ENCODE data around the gene LDAH. TPM values are rescaled to one million over a fixed set of nuclear protein-coding genes. Genes with fewer than 3 reads are reported as not detected.
"Not testable (repeated sequence)": the region's sequence is repeated elsewhere in the genome, so short reads cannot be mapped to it uniquely, and the experiment has no call there.

The LDAH gene
- total RNA-seq, 1 experiment from 2014 or later, result 78.5 TPM

DNA sequence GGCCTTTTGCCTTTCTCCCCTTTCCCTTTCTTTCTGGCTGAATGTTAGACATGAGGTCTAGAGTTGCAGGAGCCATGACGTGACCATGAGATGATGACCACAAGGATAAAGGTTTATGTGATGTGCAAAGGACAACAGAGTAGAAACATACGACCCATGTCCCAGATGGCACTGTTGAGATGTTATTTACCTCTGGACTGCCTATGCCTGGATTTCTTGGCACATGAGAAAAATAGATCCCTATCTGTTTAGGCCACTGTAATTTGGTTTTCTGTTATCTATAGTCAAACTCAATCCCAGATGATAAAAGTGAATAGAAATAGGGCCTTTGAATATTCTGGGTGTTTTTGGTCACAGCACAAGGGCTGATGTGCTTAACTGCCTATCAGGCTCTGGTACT is 97.1 kb downstream of the LDAH start:
- no peak for DNase-seq
- Histone ChIP-seq H3K36me3 (ENCODE audit: insufficient read depth, low read length) (no peaks in the 10 kb centered on the region), H3K27ac (ENCODE audit: low read length) (no peak overlapping the region), H3K9me2 (replicated peaks; ENCODE audit: insufficient read depth, low read length) (no peaks in the 10 kb centered on the region), H3K9me3 (ENCODE audit: low read length) (no peaks in the 10 kb centered on the region), H4K20me1 (ENCODE audit: insufficient read depth, low read depth, low read length) (no peaks in the 10 kb centered on the region), H3K9ac (ENCODE audit: low read length) (no peak overlapping the region), H3K4me3 (ENCODE audit: low read length) (no peak overlapping the region), H3K4me1 (ENCODE audit: low read length) (no peaks in the 10 kb centered on the region; the same call in 1 of the 2 replicates), H3K27me3 (ENCODE audit: low read length) (no peaks in the 10 kb centered on the region), H2AFZ (ENCODE audit: low read length) (no peak overlapping the region), H3K79me2 (ENCODE audit: low read length) (peaks cover 49% of the 10 kb centered on the region), H3K4me2 (ENCODE audit: low read depth, low read length, poor library complexity, severe bottlenecking) (no peak overlapping the region)

GRCh38 chr2:20724500-20725053 is 98.3 kb downstream of the LDAH start:
- Histone ChIP-seq H3K9me3 (ENCODE audit: low read length) (no peaks in the 10 kb centered on the region), H3K79me2 (ENCODE audit: low read length) (peaks cover 59% of the 10 kb centered on the region), H3K4me2 (ENCODE audit: low read depth, low read length, poor library complexity, severe bottlenecking) (no peak overlapping the region), H3K4me1 (ENCODE audit: low read length) (no peaks in the 10 kb centered on the region; the same call in 1 of the 2 replicates), H3K27me3 (ENCODE audit: low read length) (no peaks in the 10 kb centered on the region), H3K36me3 (ENCODE audit: insufficient read depth, low read length) (no peaks in the 10 kb centered on the region), H2AFZ (ENCODE audit: low read length) (no peak overlapping the region), H3K27ac (ENCODE audit: low read length) (no peak overlapping the region), H3K9me2 (replicated peaks; ENCODE audit: insufficient read depth, low read length) (no peaks in the 10 kb centered on the region), H4K20me1 (ENCODE audit: insufficient read depth, low read depth, low read length) (no peaks in the 10 kb centered on the region), H3K9ac (ENCODE audit: low read length) (no peak overlapping the region), H3K4me3 (ENCODE audit: low read length) (no peak overlapping the region)
- no peak for DNase-seq

DNA sequence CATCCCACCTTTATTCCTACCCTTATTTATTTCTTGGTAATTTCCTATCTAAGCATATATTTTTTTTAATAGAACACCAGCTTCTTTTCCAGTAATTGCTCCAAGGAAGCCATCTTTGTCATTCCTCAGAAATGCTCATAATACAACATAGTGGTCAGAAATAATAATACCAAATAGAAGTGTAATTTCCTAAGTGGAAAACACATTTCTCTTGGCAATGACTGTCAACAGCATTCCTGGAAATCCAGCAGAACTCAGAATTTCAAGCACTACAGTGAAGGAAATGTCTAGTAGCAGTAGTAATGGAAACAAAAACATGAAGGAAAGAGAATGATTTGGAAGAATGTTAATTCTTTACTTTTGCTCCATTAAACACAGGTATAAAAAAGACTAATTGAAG is 99.4 kb downstream of the LDAH start:
- no peak overlapping the region for H3K4me3 ChIP-seq (ENCODE audit: low read length)
- H3K27ac ChIP-seq (ENCODE audit: low read length), result no peak overlapping the region
- no peaks in the 10 kb centered on the region for H3K27me3 ChIP-seq (ENCODE audit: low read length)
- no peak overlapping the region for H3K9ac ChIP-seq (ENCODE audit: low read length)
- no peak overlapping the region for H3K4me2 ChIP-seq (ENCODE audit: low read depth, low read length, poor library complexity, severe bottlenecking)
- H4K20me1 ChIP-seq (ENCODE audit: insufficient read depth, low read depth, low read length), result no peaks in the 10 kb centered on the region
- H3K9me3 ChIP-seq (ENCODE audit: low read length), result no peaks in the 10 kb centered on the region
- H3K4me1 ChIP-seq (ENCODE audit: low read length), result no peaks in the 10 kb centered on the region
- peaks cover 64% of the 10 kb centered on the region for H3K79me2 ChIP-seq (ENCODE audit: low read length)
- no peak for DNase-seq
- no peaks in the 10 kb centered on the region for H3K9me2 ChIP-seq (replicated peaks; ENCODE audit: insufficient read depth, low read length)
- no peak overlapping the region for H2AFZ ChIP-seq (ENCODE audit: low read length)
- no peaks in the 10 kb centered on the region for H3K36me3 ChIP-seq (ENCODE audit: insufficient read depth, low read length)

DNA sequence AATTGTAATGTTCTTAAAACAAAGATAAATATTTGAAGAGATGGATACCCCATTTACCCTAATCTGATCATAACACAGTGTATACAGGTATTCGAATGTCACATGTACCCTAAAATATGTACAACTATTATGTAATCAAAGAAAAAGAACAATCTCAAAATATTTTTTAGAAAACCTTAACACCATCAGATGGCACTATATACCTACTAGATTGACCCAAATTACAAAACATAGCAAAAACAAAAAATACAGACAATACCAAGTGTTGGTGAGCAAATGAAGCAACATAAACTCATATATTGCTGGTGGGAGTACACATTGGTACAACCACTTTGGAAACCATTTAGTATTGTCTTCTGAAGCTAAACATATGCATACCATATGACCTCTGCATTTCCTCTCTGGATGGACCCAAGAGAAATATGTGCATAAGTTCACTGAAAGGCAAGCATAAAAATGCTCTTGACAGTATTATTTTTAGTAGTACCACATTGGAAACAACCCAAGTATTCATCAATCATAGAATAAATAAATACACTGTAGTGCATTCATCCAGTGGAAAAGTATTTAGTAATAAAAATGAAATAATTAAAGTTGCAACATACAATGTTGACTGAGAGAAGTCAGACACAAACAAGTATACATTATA is 100.2 kb downstream of the LDAH start:
- Histone ChIP-seq H2AFZ (ENCODE audit: low read length) (no peak overlapping the region), H3K27ac (ENCODE audit: low read length) (no peak overlapping the region), H3K9me3 (ENCODE audit: low read length) (no peaks in the 10 kb centered on the region), H4K20me1 (ENCODE audit: insufficient read depth, low read depth, low read length) (no peaks in the 10 kb centered on the region), H3K27me3 (ENCODE audit: low read length) (no peaks in the 10 kb centered on the region), H3K9ac (ENCODE audit: low read length) (no peak overlapping the region), H3K79me2 (ENCODE audit: low read length) (peaks cover 66% of the 10 kb centered on the region), H3K4me3 (ENCODE audit: low read length) (no peak overlapping the region), H3K36me3 (ENCODE audit: insufficient read depth, low read length) (no peaks in the 10 kb centered on the region), H3K4me2 (ENCODE audit: low read depth, low read length, poor library complexity, severe bottlenecking) (no peak overlapping the region), H3K4me1 (ENCODE audit: low read length) (no peaks in the 10 kb centered on the region), H3K9me2 (replicated peaks; ENCODE audit: insufficient read depth, low read length) (no peaks in the 10 kb centered on the region)
- DNase-seq, result no peak

GRCh38 chr2:20717641-20718040 is 105.3 kb downstream of the LDAH start:
- Histone ChIP-seq H2AFZ (ENCODE audit: low read length) (no peak overlapping the region), H3K27ac (ENCODE audit: low read length) (no peak overlapping the region), H3K9ac (ENCODE audit: low read length) (no peak overlapping the region), H3K9me2 (replicated peaks; ENCODE audit: insufficient read depth, low read length) (no peaks in the 10 kb centered on the region), H3K9me3 (ENCODE audit: low read length) (no peaks in the 10 kb centered on the region), H3K4me1 (ENCODE audit: low read length) (no peaks in the 10 kb centered on the region), H3K4me3 (ENCODE audit: low read length) (no peak overlapping the region), H3K79me2 (ENCODE audit: low read length) (peaks cover 62% of the 10 kb centered on the region), H4K20me1 (ENCODE audit: insufficient read depth, low read depth, low read length) (no peaks in the 10 kb centered on the region), H3K4me2 (ENCODE audit: low read depth, low read length, poor library complexity, severe bottlenecking) (no peak overlapping the region), H3K36me3 (ENCODE audit: insufficient read depth, low read length) (peaks cover 5% of the 10 kb centered on the region; the same call in 1 of the 2 replicates), H3K27me3 (ENCODE audit: low read length) (no peaks in the 10 kb centered on the region)
- DNase-seq, result no peak

DNA sequence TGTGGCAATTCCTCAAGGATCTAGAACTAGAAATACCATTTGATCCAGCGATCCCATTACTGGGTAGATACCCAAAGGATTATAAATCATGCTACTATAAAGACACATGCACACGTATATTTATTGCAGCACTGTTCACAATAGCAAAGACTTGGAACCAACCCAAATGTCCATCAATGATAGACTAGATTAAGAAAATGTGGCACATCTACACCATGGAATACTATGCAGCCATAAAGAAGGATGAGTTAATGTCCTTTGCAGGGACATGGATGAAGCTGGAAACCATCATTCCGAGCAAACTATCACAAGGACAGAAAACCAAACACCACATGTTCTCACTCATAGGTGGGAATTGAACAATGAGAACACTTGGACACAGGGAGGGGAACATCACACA is 106.7 kb downstream of the LDAH start:
- H3K79me2 ChIP-seq (ENCODE audit: low read length), result peaks cover 54% of the 10 kb centered on the region
- DNase-seq; H3K9me2 ChIP-seq (replicated peaks; ENCODE audit: insufficient read depth, low read length); H4K20me1 ChIP-seq (ENCODE audit: insufficient read depth, low read depth, low read length); H3K4me1 ChIP-seq (ENCODE audit: low read length); H3K4me2 ChIP-seq (ENCODE audit: low read depth, low read length, poor library complexity, severe bottlenecking); H2AFZ ChIP-seq (ENCODE audit: low read length); H3K9me3 ChIP-seq (ENCODE audit: low read length); H3K27ac ChIP-seq (ENCODE audit: low read length); H3K27me3 ChIP-seq (ENCODE audit: low read length); H3K9ac ChIP-seq (ENCODE audit: low read length); H3K36me3 ChIP-seq (ENCODE audit: insufficient read depth, low read length); H3K4me3 ChIP-seq (ENCODE audit: low read length): not testable (repeated sequence)

- not testable (repeated sequence) for H3K36me3 ChIP-seq (ENCODE audit: insufficient read depth, low read length)
Measured at GRCh38 chr2:20714412-20714811, 108.5 kb downstream of the LDAH start.

DNA sequence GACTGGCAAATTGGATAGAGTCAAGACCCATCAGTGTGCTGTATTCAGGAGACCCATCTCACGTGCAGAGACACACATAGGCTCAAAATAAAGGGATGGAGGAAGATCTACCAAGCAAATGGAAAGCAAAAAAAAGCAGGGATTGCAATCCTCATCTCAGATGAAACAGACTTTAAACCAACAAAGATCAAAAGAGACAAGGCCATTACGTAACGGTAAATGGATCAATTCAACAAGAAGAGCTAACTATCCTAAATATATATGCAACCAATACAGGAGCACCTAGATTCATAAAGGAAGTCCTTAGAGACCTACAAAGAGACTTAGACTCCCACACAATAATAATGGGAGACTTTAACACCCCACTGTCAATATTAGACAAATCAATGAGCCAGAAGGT is 109.3 kb downstream of the LDAH start:
- H3K9me3 ChIP-seq (ENCODE audit: low read length); H3K27ac ChIP-seq (ENCODE audit: low read length); H3K27me3 ChIP-seq (ENCODE audit: low read length); H3K4me1 ChIP-seq (ENCODE audit: low read length); H2AFZ ChIP-seq (ENCODE audit: low read length); H4K20me1 ChIP-seq (ENCODE audit: insufficient read depth, low read depth, low read length); H3K9ac ChIP-seq (ENCODE audit: low read length); H3K4me3 ChIP-seq (ENCODE audit: low read length); H3K4me2 ChIP-seq (ENCODE audit: low read depth, low read length, poor library complexity, severe bottlenecking); DNase-seq; H3K36me3 ChIP-seq (ENCODE audit: insufficient read depth, low read length); H3K9me2 ChIP-seq (replicated peaks; ENCODE audit: insufficient read depth, low read length): not testable (repeated sequence)
- H3K79me2 ChIP-seq (ENCODE audit: low read length), result peaks cover 48% of the 10 kb centered on the region

More at GRCh38 chr2:20714412-20714811, 108.5 kb downstream of the LDAH start:
- H3K9ac ChIP-seq (ENCODE audit: low read length); H3K9me3 ChIP-seq (ENCODE audit: low read length); H2AFZ ChIP-seq (ENCODE audit: low read length); H3K27ac ChIP-seq (ENCODE audit: low read length); H3K4me2 ChIP-seq (ENCODE audit: low read depth, low read length, poor library complexity, severe bottlenecking); H3K9me2 ChIP-seq (replicated peaks; ENCODE audit: insufficient read depth, low read length); H4K20me1 ChIP-seq (ENCODE audit: insufficient read depth, low read depth, low read length); H3K4me1 ChIP-seq (ENCODE audit: low read length); DNase-seq; H3K4me3 ChIP-seq (ENCODE audit: low read length); H3K27me3 ChIP-seq (ENCODE audit: low read length): not testable (repeated sequence)
- H3K79me2 ChIP-seq (ENCODE audit: low read length), result peaks cover 47% of the 10 kb centered on the region

Measured in Karpas-422 (cell line).